Stimulated activated CD4-positive, alpha-beta T cell treated with anti-CD3 and anti-CD28 coated beads, Interleukin-15, amount 100 ng/mL, for 48 hours (primary cell): ENCODE results near the gene DIDO1.

Experiments used
- DNase-seq, 2 donors: peaks; one replicate each; pipeline ENCODE4 v3.0.0-alpha.2; 2020; ENCODE audit warnings: low read depth in 2 of 2

Gene DIDO1

DNA sequence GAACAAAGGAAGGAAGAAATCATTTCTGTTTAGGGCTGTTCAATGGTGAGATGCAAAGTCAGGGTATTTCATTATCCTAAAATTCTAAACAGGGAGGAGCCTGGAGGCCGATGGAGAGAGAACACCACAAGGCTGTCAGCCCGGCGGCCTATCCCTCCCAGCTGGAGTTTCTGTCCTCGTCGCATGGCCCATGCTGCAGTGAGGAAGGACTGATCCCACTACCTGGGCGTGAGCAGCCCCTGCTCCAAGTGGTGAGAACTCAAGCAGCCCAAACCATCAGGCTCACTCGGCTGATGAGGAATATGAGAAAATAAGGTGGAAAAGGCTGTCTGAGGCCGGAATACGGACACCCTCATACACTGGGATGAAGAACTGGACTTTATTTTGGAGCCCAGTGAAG is 30.8 kb downstream of the DIDO1 start:
- no peak for DNase-seq

DNA sequence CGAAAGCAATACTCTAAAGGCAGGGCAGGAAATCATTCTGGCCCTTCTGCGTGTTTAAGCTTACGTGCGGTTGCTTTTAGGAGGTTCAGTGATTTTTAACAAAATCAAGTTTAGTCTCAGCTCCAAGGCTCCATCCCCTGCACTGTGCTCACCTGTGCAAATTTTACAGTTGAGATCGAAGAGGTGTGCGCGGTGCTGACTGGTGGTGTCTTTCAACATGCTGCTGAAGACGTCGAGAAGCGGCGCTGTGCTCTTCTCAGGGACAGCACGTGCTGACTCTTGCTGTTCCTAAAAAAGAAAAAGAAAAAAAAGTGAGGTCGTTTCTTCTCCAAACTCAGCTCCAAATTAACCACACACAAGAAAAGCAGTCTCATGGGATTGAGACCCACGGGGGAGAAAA is 32.0 kb downstream of the DIDO1 start:
- DNase-seq: no peak

DNA sequence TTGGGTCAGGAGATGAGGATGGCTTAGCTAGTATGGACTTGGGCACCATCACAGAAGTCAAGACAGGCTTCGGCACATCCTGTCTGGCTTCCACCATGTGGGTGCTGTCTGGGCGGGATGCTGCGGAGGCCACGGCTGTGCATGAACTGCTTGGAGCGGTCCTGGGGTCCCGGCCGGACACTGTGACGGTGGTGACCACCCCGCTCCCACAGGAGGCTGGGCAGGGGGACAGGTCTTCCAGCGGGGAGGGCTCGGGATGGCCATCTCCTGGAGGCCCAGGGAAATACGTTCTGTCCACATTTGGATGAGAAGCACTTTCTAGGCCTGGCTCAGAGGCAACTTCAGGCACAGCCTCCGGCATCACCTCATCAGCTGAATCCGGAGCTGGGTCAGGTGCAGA is 32.6 kb downstream of the DIDO1 start:
- no peak for DNase-seq

DNA sequence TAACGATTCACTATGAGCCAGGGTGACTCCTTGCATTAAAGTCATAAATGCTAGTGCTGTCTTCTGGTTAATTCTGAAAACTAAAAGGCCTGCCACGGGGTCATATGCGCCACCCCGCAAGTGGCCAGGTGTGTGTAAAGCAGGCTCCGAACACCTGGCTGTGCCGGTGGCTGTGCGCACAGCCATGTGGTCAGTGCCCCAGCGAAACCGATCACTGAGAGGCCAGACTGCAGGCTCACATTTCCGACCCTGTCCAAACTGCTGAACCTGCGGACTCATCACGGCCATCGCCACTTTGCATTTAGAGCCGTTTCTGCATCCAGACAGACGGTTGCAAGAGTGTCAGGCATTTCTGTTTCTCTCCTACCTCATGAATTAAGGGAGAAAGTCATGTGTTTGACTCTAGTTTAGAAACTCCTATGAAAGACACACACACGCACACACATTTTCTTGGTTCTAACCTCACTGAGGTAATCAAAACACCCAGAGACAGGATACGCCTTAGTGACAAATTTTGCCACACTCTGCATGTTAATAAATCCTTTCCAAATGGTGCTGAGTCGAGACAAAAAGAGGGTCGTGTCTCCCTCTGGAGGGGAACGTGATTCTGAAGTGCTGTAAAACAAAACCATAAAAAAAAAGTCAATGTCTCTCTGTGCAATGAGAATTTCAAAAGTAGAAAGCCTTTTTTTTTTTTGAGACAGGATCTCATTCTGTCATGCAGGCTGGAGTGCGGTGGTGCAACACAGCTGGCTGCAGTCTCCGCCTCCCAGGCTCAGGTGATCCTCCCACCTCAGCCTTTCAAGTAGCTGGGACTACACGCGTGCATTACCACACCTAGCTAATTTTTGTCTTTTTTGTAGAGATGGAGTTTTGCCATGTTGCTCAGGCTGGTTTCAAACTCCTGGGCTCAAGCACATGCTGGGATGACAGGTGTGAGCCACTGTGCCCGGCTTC is 33.7 kb downstream of the DIDO1 start:
- DNase-seq: no peak

DNA sequence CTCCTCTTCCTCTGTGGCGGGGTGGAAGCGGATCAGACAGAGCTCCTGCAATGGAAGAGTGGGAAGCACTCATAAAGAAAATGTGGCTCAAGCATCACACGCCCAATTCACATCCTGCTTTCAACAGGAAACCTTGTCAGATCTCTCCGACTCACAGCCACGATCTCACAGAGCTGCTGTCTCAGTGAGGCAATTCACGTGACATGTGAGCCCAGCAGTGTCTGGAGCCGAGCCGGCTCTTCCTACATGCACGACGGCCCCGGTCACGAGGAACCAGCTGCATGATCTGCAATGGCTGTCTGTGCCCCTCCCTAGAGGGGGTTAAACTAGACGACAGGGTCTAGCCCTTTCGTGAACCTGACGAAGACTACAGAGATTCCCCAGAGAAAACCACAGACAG is 35.2 kb downstream of the DIDO1 start:
- no peak for DNase-seq

DNA sequence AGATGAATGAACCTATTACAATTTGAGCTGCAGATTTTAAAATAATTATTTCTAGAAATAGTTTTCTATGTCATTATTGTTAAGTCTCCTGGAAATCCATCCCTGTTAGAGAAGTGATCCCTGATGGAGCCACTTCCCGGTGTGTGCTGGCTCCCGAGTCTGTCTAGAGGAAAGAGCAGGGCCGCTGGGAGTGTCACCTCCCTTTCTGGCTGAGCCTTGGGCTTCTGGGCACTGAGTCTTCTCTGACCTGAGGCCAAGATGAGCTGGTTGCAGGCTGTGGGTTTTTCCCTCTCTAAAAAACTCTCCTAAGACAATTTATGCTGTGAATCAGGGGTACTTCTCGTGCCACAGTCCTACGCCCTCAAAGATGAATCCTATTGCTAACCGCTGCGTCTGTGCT is 35.9 kb downstream of the DIDO1 start:
- DNase-seq: no peak

DNA sequence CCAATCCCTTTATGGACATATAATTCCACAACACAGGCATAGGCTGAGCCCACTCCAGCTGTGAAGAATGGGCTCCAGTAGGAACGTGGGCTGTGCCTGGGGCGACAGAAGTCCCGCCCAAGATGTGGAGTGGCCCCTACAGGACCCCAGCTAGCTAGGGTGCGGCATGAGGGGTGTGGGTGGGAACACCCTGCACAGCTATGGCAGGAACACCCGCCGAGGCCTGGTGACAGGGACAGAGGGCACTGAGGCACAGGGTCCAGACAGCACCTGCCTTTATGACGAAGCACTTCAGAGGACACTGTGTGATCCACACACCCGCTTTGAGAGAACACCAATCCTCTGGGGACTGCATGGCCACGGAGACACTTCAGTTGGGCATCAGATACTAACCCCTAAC is 36.4 kb downstream of the DIDO1 start:
- DNase-seq: no peak

DNA sequence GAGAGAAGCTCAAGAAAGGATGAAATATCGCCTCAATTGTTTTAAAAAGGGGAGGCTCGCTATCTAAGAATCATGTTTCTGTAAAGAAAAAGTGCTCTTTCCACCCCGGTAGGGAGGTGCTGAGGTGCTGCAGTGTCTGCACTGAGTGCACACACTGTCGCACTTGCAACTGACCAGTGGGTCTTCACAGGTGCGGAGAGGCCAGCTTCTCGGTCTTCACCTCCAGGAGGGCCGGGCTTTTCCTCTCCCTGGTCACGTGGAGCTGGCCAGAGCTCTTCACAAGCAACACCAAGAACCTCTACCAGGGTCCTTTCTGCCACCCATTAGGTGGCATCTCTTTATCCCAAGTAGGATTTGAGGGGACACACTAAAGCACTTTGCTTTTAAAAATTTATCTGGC is 36.9 kb downstream of the DIDO1 start:
- no peak for DNase-seq

DNA sequence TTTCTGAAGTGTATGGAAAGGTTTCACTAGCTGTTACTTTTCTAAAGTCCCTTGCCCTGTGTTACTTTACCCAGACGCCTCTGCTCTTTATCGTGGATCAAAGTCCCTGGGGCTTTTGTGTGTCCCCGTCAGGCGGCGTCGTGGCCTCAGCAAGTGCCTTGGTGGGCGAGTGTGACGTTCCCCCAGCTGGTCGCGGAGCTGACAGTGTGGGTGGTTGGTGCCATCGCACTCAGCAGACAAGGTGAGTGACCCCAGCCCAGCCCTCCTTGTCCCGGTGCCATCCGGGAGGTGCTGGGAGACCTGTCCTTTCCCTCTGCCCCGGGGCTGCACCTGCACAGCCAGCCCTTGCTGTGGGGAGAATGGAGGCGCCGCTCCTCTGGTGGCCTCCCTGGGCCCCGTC is 37.4 kb downstream of the DIDO1 start:
- DNase-seq: no peak

DNA sequence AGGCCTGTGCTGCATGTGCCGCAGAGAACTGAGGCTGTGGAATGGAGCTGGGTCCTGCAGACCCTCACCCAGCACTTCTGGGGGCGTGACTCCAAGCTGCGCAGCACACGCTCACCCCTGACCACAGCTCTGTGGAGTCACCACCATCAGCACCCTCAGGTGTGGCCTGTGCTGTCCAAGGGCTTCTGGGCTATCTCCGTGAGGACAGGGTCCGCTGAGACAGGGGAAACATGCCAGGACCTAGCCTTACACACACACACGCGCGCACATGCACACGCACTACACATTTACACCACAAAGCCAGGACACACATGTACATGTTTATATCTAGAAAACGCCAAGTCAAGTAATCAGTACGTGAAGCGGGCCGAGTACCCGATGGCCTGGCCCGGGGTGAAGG is 37.9 kb downstream of the DIDO1 start:
- DNase-seq: no peak

DNA sequence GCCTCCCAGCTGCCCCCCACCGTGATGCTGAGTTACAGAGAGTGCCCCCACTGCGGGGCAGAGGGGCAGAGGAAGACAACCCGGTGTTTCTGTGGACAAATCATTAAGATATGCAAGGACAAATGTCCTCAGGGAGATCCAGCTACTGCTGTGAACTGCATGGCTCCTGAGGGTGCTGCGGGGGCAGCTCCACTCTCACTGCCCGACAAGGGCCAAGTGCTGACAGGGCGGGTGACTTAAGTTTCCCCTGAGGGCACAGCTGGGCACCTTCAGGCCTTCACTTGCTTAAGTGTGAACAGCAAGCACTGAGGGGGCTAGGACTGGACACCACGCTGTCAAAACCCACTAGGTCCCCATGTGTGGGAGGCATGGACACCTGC is 38.5 kb downstream of the DIDO1 start:
- no peak for DNase-seq

DNA sequence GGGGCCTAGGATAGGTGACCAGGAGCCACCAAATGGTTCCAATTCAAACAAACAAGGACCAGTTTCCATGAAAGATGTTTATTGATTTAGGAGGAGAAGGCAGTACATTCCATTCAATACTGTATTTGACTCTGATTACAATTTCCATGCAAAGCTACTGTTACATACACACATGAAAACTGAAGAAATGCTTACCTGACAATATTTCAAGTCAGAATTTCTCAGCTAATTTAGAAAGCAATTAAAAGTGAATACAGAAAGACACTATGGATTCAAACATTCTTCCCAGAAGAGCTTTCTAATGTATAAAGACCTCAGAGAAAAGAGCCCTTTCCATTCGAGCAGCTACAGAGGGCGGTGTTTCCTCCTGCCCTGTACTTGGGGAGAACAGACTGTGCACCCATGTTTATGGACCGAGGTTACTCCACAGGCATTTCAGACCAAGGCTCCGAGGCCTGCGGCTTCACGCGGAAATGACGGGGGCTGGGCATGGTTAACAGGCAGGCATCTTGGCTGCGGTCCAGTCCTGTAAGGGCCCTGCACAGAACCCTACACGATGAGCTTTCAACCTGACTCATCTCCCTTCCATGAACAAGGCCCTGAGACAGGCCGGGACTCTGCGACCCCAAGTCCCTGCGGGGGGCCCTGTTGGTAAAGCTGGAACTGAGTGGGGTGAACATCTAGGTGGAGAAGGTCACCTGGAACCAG is 39.0 kb downstream of the DIDO1 start:
- no peak for DNase-seq

DNA sequence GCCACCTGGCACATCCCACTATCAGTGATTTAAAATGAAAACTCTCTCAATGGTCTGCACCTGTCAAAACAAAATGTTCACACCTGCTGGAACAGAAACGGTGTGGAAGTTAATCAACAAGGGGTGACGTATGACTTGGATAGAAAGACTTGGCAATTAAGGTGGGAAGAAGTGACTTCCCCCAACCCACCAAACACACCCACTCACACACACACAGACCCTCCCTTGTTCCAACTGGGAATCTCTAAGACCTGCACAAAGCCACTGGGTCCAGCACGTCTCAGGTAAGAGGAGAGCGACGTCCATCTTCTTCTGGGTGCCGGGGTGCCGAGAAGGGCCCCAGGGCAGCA is 39.6 kb downstream of the DIDO1 start:
- DNase-seq: no peak

DNA sequence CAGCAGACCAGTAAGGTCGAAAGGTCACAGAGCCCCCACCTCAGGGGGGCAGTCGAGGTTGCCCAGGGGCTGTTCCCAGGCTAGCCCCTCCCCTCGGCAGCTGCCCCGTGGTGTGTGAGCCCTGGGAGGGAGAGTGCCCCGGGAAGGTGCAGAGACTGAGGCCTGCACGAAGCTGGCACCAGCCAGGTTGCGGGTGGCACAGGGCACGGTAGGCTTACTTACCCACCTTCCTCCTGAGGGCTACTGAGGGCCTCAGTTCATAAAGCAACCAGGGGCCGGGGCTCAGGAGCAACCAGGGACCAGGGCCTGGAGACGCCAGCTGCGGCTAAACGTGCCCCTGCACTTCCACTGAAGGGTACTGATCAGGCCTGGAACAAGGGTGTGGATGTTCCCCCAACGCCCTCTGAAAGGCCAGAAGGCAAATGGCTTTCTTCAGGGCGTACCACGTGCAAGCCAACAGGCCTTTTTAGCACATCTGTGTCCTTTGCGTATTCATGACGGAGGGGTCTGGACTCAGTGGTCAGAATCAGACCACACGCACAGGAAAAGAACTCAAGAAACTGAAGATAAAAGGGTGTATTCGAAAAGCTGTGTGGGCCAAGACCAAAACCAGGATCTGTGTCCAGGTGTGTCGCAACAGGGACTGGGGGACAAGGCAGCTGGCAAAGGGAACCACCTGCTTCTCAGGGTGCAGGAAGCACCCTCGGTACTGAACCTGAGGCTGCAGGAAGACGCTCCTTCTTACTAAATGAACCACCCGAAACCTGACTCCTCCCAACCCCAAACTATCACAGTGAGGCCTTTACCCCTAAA is 40.2 kb downstream of the DIDO1 start:
- no peak for DNase-seq

DNA sequence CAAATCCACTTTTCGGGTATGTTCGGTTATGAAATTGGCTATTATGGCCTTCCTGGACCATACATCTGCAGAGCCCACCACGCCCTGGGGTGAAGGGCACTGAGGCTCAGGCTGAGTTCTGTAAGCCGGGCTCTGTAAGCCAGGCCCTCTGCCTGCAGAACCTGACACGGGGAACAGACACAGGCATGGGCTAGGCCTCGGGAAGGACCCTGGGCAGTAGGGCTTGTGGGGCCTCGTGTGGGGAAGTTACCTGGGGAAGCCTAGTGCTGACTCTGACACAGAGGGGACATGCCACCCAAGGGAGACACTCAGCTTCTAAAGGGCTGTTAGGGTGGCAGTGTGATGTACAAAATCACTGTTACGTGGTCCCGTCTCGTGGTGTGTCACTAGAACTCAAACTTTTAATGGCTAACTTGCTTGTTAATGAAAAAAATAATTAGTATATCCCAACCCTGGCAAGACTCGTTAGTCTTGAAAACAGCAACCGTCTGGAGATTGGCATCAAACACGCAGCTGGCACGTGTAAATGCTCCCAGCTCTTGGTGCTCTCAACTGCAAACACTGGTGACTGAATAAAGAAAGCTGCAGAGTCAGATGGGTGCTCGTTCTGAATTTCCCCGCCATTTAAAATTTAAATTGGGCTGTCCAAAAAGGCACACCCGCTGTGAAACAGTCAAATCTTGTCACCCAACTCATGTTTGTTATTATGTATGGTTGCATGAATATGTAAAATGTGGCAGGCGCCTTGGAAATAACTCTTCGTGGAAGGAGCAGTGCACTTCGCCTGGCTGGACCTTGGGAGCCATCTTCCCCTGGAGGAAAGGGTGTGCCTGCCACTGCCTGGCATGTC is 41.0 kb downstream of the DIDO1 start:
- DNase-seq: no peak

DNA sequence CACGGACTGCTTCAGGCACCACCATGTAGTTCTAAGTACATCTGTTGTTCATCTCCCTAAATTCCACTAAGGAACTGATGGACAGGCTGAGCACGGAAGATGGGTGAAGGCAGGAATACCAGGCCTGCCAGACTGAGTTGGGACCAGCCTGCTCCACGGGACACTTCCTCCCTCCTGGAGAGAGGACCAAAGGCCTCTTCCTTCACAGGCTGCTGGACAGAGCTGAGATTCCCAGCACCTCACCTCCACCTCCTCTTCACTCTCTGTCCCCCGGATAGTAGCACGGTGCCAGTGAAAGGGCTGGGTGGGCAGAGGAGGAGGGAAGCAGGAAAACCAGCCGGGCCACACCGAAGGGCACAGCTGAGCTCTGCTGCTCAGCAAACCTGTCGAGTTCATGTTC is 41.7 kb downstream of the DIDO1 start:
- DNase-seq: no peak

DNA sequence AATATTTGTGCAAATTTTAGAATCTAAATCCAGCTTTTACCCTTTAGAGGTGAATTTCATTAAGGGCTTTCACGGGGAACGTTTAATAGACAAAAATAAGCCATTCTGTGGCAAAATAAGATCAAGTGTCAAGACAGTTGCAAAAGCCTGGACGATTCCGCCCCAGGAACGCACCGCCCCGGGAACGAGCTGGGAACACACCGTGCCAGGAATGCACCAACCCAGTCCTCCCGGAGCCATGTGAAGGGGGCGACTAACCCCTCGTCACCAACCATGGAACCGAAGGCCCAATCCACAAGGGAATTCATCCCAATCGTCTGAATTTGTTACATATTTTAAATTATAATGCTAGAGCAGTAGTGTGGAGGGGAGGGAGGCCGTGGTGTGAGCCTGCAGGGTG is 43.9 kb downstream of the DIDO1 start:
- no peak for DNase-seq

DNA sequence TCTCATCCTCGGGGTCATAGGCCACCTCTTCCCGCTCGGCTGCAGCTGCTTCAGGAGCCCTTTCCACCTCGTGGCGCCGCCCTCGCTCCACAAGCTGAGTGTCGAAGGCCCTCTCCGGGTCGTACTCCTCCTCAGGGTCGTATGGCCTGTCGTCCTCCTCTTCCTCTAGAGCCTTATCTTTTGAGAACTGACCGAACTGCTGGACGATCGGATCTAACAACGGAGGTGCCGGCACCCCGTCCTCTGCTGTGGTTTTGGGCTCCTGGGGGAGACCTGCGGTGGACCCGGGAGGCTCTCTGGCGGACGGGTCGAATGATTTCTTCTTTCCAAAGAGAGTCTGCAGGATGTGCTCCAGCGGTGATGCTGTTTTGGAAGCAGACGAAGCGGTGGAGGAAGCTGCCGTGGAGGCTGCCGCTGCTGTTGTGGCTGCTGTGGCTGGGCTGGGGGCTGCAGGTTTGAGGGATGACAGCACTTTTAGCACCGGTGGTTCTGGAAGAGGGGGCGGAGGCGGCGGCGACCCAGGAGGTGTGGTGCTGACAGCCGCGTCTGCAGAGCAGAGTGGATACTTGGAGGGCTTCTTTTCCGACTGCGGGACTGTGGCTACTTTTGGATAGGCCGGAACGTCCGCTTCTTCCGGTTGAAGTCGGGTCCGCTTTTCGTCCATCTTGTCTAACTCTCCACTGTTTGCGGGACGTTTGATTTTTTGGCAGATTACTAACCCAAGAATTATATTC is 44.5 kb downstream of the DIDO1 start:
- DNase-seq: no peak

DNA sequence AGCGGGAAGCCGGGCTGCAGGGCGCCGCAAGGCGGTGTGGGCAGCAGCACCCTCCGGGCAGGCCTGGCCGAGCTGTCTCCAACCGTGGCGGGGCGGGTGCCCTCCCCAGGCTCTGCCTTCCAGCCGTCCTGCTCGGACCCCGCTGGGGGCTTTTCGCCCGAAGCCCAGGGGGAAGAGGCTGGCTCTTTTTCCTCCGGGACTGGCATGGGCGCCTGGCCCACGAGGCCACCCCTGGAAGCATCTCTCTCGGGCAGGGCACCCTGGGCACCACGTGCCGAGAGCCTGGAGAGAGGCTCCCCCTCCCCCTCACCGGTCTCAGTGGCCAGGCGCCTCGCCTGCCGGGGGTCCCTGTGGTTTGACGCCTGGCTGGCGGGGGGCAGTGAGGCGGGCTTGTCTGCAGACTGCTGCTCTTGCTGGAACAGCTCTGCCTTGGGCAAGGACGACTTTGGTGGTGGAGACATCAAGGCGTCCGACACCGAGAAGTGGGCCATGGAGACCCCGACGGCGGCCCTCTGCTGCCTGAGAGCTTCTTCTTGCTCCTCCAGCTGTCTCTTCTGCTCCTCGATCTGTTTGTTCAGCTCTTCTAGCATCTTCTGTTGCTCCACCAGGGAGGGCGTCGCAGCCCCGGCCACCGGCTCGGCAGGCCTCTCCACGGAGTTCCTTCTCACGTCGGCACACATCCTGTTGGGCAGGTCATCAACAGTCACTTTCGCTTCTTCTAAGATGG is 45.2 kb downstream of the DIDO1 start:
- no peak for DNase-seq
